Caco-2 (cell line): ENCODE results near the gene RRAS. TPM values are rescaled to one million over a fixed set of nuclear protein-coding genes. Genes with fewer than 3 reads are reported as not detected.

ENCODE experiments used
- BruUV-seq: library from RNA; stranded (reverse); fragments of 400-500 nt; replicated peaks from 2 replicates; lab custom pipeline; 2021; lab: Mats Ljungman, UMichigan
- CTCF ChIA-PET: fragments of 300-600 bp; sonication (Branson Sonifier 250); formaldehyde crosslinking; loops from one replicate; lab custom pipeline; 2022; ENCODE audit warnings: antibody characterized with exemption; lab: Charles Lee
- POLR2A ChIA-PET: fragments of 300-600 bp; sonication (Branson Sonifier 250); formaldehyde crosslinking; loops from one replicate; lab custom pipeline; 2022; ENCODE audit warnings: antibody characterized with exemption; lab: Charles Lee
- DNase-seq, 2 experiments: peaks; one replicate each; pipeline versions ENCODE4 v3.0.0 to v3.0.0-alpha.2; 2020 to 2022
- H3K27me3 ChIP-seq: replicated peaks from 2 replicates; pipeline ENCODE4 v1.6.0; 2011; ENCODE audit warnings: low read length; ENCODE audit not compliant: control insufficient read depth, insufficient read depth
- H3K36me3 ChIP-seq: 2 replicates; pipeline ENCODE4 v1.5.1; 2011; ENCODE audit warnings: low read length; ENCODE audit not compliant: control insufficient read depth, insufficient read depth
- H3K4me1 ChIP-seq: fragments of 250-450 bp; sonication (Bioruptor Pico); 2 replicates; pipeline ENCODE4 v1.5.1; 2020; ENCODE audit warnings: mild to moderate bottlenecking
- H3K4me3 ChIP-seq: 2 replicates; pipeline ENCODE4 v1.5.1; 2011; ENCODE audit warnings: low read depth, mild to moderate bottlenecking, control low read depth, low read length
- H3K9me3 ChIP-seq: fragments of 250-450 bp; sonication (Bioruptor Pico); 2 replicates; pipeline ENCODE4 v1.5.1; 2020; ENCODE audit warnings: mild to moderate bottlenecking, moderate library complexity
- H3K27ac Mint-ChIP-seq: one replicate; pipeline ENCODE4 v1.8.0; 2022; ENCODE audit warnings: mixed read lengths; ENCODE audit not compliant: unreplicated experiment
- H3K27me3 Mint-ChIP-seq: one replicate; pipeline ENCODE4 v1.8.0; 2022; ENCODE audit warnings: mixed read lengths; ENCODE audit not compliant: insufficient read depth, unreplicated experiment
- H3K36me3 Mint-ChIP-seq: one replicate; pipeline ENCODE4 v1.8.0; 2022; ENCODE audit warnings: mild to moderate bottlenecking, mixed read lengths; ENCODE audit not compliant: insufficient read depth, unreplicated experiment
- H3K4me1 Mint-ChIP-seq: one replicate; pipeline ENCODE4 v1.8.0; 2022; ENCODE audit warnings: low read depth, mixed read lengths; ENCODE audit not compliant: unreplicated experiment
- H3K4me3 Mint-ChIP-seq: one replicate; pipeline ENCODE4 v1.8.0; 2022; ENCODE audit warnings: mild to moderate bottlenecking, moderate library complexity, mixed read lengths; ENCODE audit not compliant: unreplicated experiment
- H3K9me3 Mint-ChIP-seq: one replicate; pipeline ENCODE4 v1.8.0; 2022; ENCODE audit warnings: mixed read lengths; ENCODE audit not compliant: unreplicated experiment
- CTCF ChIP-seq, 2 experiments: fragments of 200-600 bp in 1 of 2; IDR thresholded peaks; 1 replicate in 1 of 2; 2 replicates in 1 of 2; pipeline versions ENCODE4 v1.5.1 to v1.8.0; 2011 to 2022; ENCODE audit warnings: antibody characterized with exemption in 1 of 2, control low read depth in 1 of 2, inconsistent platforms in 1 of 2, low read depth in 1 of 2, low read length in 1 of 2, mild to moderate bottlenecking in 1 of 2, moderate library complexity in 1 of 2; ENCODE audit not compliant: insufficient read depth in 1 of 2, severe bottlenecking in 1 of 2, unreplicated experiment in 1 of 2
- intact Hi-C: fragments of 100-400 bp; cut with micrococcal nuclease; formaldehyde crosslinking; loops from one replicate; pipeline ENCODE4 v1.10.0; 2022; ENCODE audit not compliant: unreplicated experiment
- total RNA-seq: library from RNA; stranded (reverse); gene quantifications from 2 replicates; pipeline ENCODE4 v1.2.3, GENCODE V29; 2022

Gene RRAS
- total RNA-seq, 1 experiment from 2014 or later, result 10.6 TPM

- POLR2A ChIA-PET, result no interaction called here
- intact Hi-C loops, result no loop called here
- no peak overlapping the region for H3K4me3 ChIP-seq
- H3K36me3 ChIP-seq, result peaks cover 7% of the 10 kb centered on the region
- no peaks in the 10 kb centered on the region for H3K27me3 ChIP-seq
- Mint-ChIP-seq H3K27me3 (no peaks in the 10 kb centered on the region), H3K9me3 (no peaks in the 10 kb centered on the region), H3K4me1 (no peaks in the 10 kb centered on the region), H3K27ac (no peak overlapping the region), H3K36me3 (peaks cover 85% of the 10 kb centered on the region), H3K4me3 (no peak overlapping the region)
- no TSS peak for BruUV-seq
- no peak for TF ChIP-seq CTCF (IDR thresholded peaks at IDR 0.05; ENCODE audit: insufficient read depth in 1 of 2, low read depth in 1 of 2, low read length in 1 of 2, severe bottlenecking in 1 of 2, unreplicated experiment in 1 of 2)
- DNase-seq, result no peak
- H3K9me3 ChIP-seq, result no peaks in the 10 kb centered on the region
- no peaks in the 10 kb centered on the region for H3K4me1 ChIP-seq
- CTCF ChIA-PET, result no interaction called here
Observed at GRCh38 chr19:49605605-49606004, 34.3 kb downstream of the RRAS start.

DNA sequence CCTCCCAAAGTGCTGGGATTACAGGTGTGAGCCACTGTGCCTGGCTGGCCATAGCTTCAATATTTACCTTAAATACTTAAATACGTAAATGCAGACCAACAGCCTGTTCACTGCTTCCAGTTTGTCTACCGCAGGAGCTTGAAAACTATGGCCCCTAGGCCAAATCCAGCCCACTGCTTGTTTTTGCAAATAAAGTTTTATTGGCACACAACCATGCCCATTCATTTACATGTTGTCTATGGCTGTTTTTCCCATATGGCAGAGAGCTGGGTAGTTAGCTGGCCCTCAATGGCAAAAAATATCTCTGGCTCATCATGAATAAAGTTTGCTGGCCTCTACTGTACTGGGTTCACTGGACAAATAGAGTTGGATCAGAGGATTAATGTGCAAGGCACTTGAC lies 37.1 kb downstream of the RRAS start:
- CTCF ChIA-PET, result no interaction called here
- POLR2A ChIA-PET, result no interaction called here
- Mint-ChIP-seq H3K36me3 (peaks cover 81% of the 10 kb centered on the region), H3K27ac (no peak overlapping the region), H3K4me3 (no peak overlapping the region), H3K9me3 (no peaks in the 10 kb centered on the region), H3K4me1 (no peaks in the 10 kb centered on the region), H3K27me3 (no peaks in the 10 kb centered on the region)
- no TSS peak for BruUV-seq
- Histone ChIP-seq H3K4me3 (no peak overlapping the region), H3K36me3 (peaks cover 8% of the 10 kb centered on the region), H3K9me3 (no peaks in the 10 kb centered on the region), H3K4me1 (no peaks in the 10 kb centered on the region), H3K27me3 (no peaks in the 10 kb centered on the region)
- no peak for TF ChIP-seq CTCF (IDR thresholded peaks at IDR 0.05; ENCODE audit: insufficient read depth in 1 of 2, low read depth in 1 of 2, low read length in 1 of 2, severe bottlenecking in 1 of 2, unreplicated experiment in 1 of 2)
- no peak for DNase-seq
- intact Hi-C loops, result no loop called here

DNA sequence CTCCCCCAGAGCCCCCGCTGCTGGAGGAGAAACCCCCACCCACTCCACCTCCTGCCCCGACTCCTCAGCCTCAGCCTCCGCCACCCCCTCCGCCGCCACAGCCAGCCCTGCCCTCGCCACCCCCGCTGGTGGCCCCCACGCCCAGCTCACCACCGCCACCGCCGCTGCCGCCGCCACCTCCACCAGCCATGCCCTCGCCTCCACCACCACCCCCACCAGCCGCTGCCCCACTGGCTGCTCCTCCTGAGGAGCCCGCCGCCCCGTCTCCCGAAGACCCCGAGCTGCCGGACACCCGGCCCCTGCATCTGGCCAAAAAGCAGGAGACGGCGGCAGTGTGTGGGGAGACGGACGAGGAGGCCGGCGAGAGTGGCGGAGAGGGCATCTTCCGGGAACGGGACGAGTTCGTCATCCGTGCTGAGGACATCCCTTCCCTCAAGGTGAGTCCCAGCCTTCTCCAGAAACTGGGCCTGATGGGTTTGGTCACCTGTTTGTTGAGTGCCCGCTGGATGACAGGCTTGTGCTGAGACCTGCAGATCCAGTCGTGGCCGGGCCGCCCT lies 38.4 kb downstream of the RRAS start:
- no peaks in the 10 kb centered on the region for H3K4me1 ChIP-seq
- BruUV-seq, result no TSS peak
- H3K27me3 Mint-ChIP-seq, result no peaks in the 10 kb centered on the region
- no peaks in the 10 kb centered on the region for H3K4me1 Mint-ChIP-seq
- peaks cover 80% of the 10 kb centered on the region for H3K36me3 Mint-ChIP-seq
- H3K4me3 ChIP-seq, result no peak overlapping the region
- H3K9me3 Mint-ChIP-seq, result no peaks in the 10 kb centered on the region
- DNase-seq, result no peak
- H3K36me3 ChIP-seq, result peaks cover 8% of the 10 kb centered on the region
- intact Hi-C loops, result no loop called here
- no peak for TF ChIP-seq CTCF (IDR thresholded peaks at IDR 0.05; ENCODE audit: insufficient read depth in 1 of 2, low read depth in 1 of 2, low read length in 1 of 2, severe bottlenecking in 1 of 2, unreplicated experiment in 1 of 2)
- no peak overlapping the region for H3K4me3 Mint-ChIP-seq
- no peaks in the 10 kb centered on the region for H3K27me3 ChIP-seq
- ChIA-PET CTCF (interaction anchor here (0.7 kb wide), 1 partner anchor 39 kb away, joined by 3 read pairs; no protein-coding TSS in a partner anchor), POLR2A (no interaction called here)
- H3K9me3 ChIP-seq, result no peaks in the 10 kb centered on the region
- H3K27ac Mint-ChIP-seq, result no peak overlapping the region
